Measurements from ENCODE around the gene TFEB.

GRCh38 chr6:41777551-41778285, 42.3 kb upstream of the TFEB start:
- TF ChIP-seq CTCF (IDR thresholded peaks at IDR 0.05), result no peak
- no peak for TF ChIP-seq ZFX (IDR thresholded peaks at IDR 0.05; ENCODE audit: borderline replicate concordance)

All from 22Rv1 (cell line).